ENCODE results near the gene LRRC8D. TPM values are rescaled to one million over a fixed set of nuclear protein-coding genes. Genes with fewer than 3 reads are reported as not detected.

The LRRC8D gene
- total RNA-seq, 2 donors from 2014 or later: 7.6 to 13.0 TPM

DNA sequence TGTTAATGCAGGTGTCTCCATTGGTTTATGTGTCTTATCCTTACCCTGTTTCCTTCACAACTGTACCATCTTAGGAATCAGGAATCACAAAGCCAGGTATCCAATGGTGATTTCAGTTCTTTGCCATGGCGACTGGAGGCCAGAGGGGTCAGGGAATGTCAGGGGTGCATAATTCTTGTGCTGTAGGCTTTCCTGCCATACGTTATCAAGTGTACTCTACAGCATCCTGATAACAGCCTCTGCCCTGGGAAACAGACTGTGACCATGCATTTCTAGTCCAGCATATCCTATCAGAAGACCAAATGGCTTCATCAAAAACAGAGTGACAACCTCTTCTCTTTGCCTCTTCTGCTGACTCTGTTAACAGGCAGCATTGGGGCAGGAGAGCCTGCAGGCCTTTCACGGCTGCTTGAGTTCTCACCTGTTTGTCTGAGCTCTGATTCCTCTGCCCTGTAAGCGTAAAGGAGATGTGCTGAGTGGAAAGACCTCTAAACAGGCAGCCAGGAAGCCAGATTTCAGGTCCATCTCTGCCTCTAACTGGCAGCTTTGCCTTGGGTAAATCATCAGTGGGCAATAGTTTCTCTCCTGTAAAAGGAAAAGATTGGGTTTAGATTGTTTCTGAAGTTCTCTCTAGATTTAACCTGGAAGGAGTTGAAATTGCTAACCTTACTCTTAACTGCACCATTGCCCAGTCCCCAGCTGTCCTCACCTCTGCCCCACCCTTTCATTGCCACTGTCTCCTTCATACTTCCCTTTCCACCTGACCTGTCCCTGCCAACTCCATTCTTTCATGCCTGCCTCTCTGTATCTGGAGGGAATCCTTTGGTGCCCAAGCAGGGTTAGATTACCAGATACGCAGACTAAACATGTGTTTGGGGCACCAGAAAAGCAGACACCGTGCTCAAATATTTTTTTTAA is 80.2 kb downstream of the LRRC8D start:
- Histone ChIP-seq H3K27me3 (no peaks in the 10 kb centered on the region), H3K4me3 (no peak overlapping the region), H3K9me3 (no peaks in the 10 kb centered on the region), H3K27ac (no peak overlapping the region), H3K4me1 (peaks cover 6% of the 10 kb centered on the region), H3K36me3 (replicated peaks in 1 of 2; ENCODE audit: insufficient read depth in 1 of 2, low read depth in 2 of 2) (no peaks in the 10 kb centered on the region)
- TF ChIP-seq, protein P1, sequence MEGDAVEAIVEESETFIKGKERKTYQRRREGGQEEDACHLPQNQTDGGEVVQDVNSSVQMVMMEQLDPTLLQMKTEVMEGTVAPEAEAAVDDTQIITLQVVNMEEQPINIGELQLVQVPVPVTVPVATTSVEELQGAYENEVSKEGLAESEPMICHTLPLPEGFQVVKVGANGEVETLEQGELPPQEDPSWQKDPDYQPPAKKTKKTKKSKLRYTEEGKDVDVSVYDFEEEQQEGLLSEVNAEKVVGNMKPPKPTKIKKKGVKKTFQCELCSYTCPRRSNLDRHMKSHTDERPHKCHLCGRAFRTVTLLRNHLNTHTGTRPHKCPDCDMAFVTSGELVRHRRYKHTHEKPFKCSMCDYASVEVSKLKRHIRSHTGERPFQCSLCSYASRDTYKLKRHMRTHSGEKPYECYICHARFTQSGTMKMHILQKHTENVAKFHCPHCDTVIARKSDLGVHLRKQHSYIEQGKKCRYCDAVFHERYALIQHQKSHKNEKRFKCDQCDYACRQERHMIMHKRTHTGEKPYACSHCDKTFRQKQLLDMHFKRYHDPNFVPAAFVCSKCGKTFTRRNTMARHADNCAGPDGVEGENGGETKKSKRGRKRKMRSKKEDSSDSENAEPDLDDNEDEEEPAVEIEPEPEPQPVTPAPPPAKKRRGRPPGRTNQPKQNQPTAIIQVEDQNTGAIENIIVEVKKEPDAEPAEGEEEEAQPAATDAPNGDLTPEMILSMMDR (IDR thresholded peaks at IDR 0.05): no peak
- no peak for TF ChIP-seq POLR2A (IDR thresholded peaks at IDR 0.05)
- ATAC-seq: no peak
- DNase-seq: no peak
- intact Hi-C loops (cut with DNase I): no loop called here
- WGBS, 2 donors: 88 to 90% methylated on average over 6 of the region's 6 CpGs

DNA sequence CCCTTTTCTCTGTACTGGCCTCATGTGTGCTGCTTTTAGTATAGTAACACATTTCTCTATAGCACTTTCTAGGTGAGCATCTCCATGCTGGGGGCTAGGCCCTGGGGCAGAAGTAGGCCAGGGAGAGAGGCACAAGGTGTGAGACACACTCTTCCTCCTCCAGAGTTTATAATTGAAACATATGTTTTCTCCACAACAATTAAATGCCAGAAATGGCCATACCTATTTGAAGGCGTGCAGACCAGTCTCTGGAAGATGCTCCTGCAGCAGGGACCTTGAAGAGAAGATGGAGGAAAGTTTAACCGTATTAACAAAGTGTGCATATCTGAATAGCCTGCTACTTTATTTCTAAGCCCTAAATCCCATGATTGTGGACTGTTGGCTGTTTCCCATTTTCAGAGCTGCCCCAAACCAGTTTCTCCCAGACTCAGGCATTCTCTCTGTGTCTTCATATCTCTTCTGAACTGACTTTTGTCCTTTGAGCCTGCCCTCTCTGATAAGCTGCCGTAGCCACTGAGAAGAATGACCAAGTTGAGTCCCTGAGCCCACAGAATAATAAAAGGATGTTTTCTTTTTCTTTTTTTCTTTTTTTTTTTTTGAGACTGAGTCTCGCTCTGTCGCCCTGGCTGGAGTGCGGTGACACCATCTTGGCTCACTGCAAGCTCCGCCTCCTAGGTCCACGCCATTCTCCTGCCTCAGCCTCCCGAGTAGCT is 81.3 kb downstream of the LRRC8D start:
- intact Hi-C loops (cut with DNase I): no loop called here

DNA sequence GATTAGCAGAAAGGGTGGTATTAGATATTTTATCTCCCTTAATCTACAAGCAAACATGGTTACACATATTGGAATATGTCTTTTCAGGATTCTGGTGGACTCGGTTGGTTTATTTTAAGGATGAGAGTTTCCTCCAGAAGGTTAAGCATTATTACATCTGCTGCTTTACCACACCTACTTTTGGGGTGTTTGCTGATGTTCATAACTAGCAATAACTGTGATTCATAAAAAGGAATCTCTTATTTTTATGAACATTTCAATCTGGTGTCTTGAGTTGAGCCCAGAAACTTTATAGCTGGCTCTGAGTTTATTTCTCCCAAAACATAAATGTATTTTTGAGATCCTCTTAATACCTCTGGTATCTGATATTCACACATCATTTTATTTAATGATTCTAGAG is 82.7 kb downstream of the LRRC8D start:
- H3K36me3 ChIP-seq (replicated peaks in 1 of 2; ENCODE audit: insufficient read depth in 1 of 2, low read depth in 2 of 2): no peaks in the 10 kb centered on the region
- intact Hi-C loops (cut with DNase I): no loop called here
- no peak for ATAC-seq
- 44 to 45% methylated on average over 1 of the region's 1 CpG for WGBS, 2 donors
- H3K4me1 ChIP-seq: peaks cover 19% of the 10 kb centered on the region
- TF ChIP-seq, protein P1 (IDR thresholded peaks at IDR 0.05): no peak
- H3K27ac ChIP-seq: no peak overlapping the region
- H3K4me3 ChIP-seq: no peak overlapping the region
- H3K27me3 ChIP-seq: no peaks in the 10 kb centered on the region
- no peaks in the 10 kb centered on the region for H3K9me3 ChIP-seq
- DNase-seq: no peak

More for the DNA sequence above, 81.3 kb downstream of the LRRC8D start:
- no peaks in the 10 kb centered on the region for H3K27me3 ChIP-seq
- DNase-seq: no peak
- H3K27ac ChIP-seq: no peak overlapping the region
- ATAC-seq: no peak
- 88 to 89% methylated on average over 9 of the region's 9 CpGs for WGBS, 2 donors
- no peaks in the 10 kb centered on the region for H3K36me3 ChIP-seq (replicated peaks in 1 of 2; ENCODE audit: insufficient read depth in 1 of 2, low read depth in 2 of 2)
- peaks cover 17% of the 10 kb centered on the region for H3K4me1 ChIP-seq
- no peak overlapping the region for H3K4me3 ChIP-seq
- no peak for TF ChIP-seq POLR2A (IDR thresholded peaks at IDR 0.05)
- TF ChIP-seq, protein P1 (IDR thresholded peaks at IDR 0.05): no peak
- H3K9me3 ChIP-seq: no peaks in the 10 kb centered on the region

DNA sequence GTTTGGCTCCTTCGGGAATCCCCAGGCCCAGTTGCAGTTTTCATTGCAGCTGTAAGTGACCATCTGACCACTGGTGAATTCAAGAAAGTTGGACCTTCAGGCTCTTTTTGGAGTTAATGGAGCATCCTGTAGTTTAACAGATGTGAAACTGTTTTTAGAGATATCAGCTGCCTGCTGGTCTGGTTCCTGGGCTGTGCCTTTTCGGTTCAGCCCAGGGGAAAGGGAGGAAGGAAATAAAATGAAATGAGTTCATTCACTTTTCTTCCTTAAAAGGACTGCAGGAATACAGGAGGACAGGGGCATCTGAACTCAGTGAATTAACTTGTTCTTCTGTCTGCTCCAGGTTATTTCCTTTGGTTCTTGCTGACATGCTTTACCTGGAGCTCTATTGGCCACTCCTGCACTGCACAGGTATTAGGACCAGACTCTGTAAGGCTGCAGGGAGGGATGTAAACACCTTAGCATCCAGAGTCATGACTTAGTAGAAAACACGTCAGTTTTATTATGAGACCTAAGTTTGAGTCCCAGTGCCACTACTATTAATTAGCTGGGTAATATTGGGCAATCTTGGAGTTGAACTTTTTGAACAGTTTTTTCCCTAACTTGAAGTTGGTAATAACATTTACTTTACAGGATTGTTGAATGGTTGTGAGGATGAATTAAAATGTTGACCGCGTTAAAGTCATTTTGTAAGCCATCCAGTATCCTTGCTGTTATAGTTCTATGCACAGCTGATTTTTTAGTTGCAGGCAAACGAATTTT is 83.6 kb downstream of the LRRC8D start:
- Histone ChIP-seq H3K9me3 (no peaks in the 10 kb centered on the region), H3K36me3 (replicated peaks in 1 of 2; ENCODE audit: insufficient read depth in 1 of 2, low read depth in 2 of 2) (no peaks in the 10 kb centered on the region), H3K27ac (no peak overlapping the region), H3K4me1 (peaks cover 19% of the 10 kb centered on the region), H3K27me3 (no peaks in the 10 kb centered on the region), H3K4me3 (no peak overlapping the region)
- no peak for ATAC-seq
- TF ChIP-seq, protein P1 (IDR thresholded peaks at IDR 0.05): no peak
- no peak for TF ChIP-seq POLR2A (IDR thresholded peaks at IDR 0.05)
- no peak for DNase-seq
- WGBS, 2 donors: 74 to 86% methylated on average over 6 of the region's 6 CpGs
- intact Hi-C loops (cut with DNase I): no loop called here
